Esophagus squamous epithelium (tissue), 5 donors: ENCODE results near the gene PRXL2C. TPM values are rescaled to one million over a fixed set of nuclear protein-coding genes. Genes with fewer than 3 reads are reported as not detected.

Experiments used
- DNase-seq: peaks from one replicate; lab custom pipeline; 2025; lab: John Stamatoyannopoulos, UW
- H3K27ac ChIP-seq, 4 donors: fragments of 200-600 bp; sonication (generic); one replicate each; pipeline ENCODE4 v1.5.1; 2016 to 2019; ENCODE audit warnings: mild to moderate bottlenecking in 1 of 4
- H3K27me3 ChIP-seq, 4 donors: fragments of 200-600 bp; sonication (generic); 1 replicate in 3 of 4; 2 replicates in 1 of 4; pipeline versions ENCODE4 v1.5.1 to v1.6.0; 2017 to 2021; ENCODE audit warnings: antibody characterized with exemption in 1 of 4
- H3K36me3 ChIP-seq, 3 donors: fragments of 200-600 bp; sonication (generic); one replicate each; pipeline ENCODE4 v1.5.1; 2016 to 2019
- H3K4me1 ChIP-seq, 3 donors: fragments of 200-600 bp; sonication (generic); one replicate each; pipeline ENCODE4 v1.5.1; 2017 to 2019
- H3K4me3 ChIP-seq, 4 donors: fragments of 200-600 bp; sonication (generic); 1 replicate in 3 of 4; 2 replicates in 1 of 4; pipeline ENCODE4 v1.5.1; 2016 to 2019; ENCODE audit warnings: mild to moderate bottlenecking in 2 of 4, moderate library complexity in 1 of 4
- H3K9me3 ChIP-seq, 3 donors: fragments of 200-600 bp; sonication (generic); one replicate each; pipeline ENCODE4 v1.5.1; 2016 to 2019
- POLR2A ChIP-seq, 4 donors: fragments of 450-650 bp; IDR thresholded peaks; one replicate each; pipeline ENCODE4 v1.6.1; 2017; ENCODE audit warnings: antibody characterized with exemption in 4 of 4, mild to moderate bottlenecking in 4 of 4, moderate library complexity in 3 of 4
- WGBS, 2 donors: methylation state at CpG; one replicate each; pipeline ENCODE4 v1.1.5; 2018; 5-methylcytosine and 5-hydroxymethylcytosine counted together
- intact Hi-C: fragments of 100-400 bp; cut with DNase I; formaldehyde crosslinking; loops from one replicate; pipeline ENCODE4 v1.15.0; 2022
- total RNA-seq, 4 donors: library from RNA; depleted of rRNA; stranded (reverse); fragments of >200 nt; gene quantifications; one replicate each; pipeline ENCODE4 v1.1.0, GENCODE V29; 2016
- TF ChIP-seq, protein P1 (sequence below), 6 experiments: fragments of 450-650 bp in 4 of 6; fragments of 200-600 bp in 2 of 6; sonication (generic) in 2 of 6; IDR thresholded peaks; one replicate each; pipeline ENCODE4 v1.5.1; 2016 to 2019; ENCODE audit warnings: antibody characterized with exemption in 6 of 6, mild to moderate bottlenecking in 4 of 6, moderate library complexity in 4 of 6
- donor health status: DM: yes; HTN: yes; CAD: no.

The PRXL2C gene
- total RNA-seq, 4 donors from 2014 or later = 0.95 to 12.2 (median 5.6) TPM

DNA sequence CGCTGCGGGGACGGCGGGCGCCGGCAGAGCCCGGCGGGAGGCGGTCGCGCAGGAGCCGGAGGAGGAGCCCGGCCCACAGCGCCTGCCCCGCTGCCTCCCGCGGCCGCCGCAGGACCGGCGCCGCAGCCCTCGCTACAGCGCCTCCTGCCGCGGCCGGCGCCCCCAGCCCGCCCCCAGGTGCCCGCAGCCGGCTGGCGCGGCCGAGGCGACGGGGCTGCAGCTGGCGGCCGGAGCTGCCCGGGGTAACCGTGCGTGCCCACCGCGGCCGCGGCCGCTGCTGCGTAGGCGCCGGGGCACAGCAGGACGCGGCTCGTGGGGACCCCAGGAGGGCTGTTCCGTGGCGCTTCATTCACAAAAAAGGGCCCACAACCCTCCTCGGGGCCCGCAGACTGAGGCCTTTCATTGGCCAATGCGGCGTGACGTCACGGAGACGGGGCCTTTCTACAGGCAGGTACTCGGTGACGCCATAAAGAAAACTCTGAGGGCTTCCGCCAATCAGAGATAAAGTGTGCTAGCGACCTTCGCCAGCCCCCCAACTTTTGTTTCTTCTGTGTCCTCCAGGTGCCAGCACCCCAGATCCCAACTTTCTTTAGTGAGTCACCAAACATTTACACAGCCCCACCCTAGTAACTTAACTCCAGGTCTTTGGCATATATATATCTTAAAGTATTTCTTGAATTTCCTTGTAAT is 35.5 kb downstream of the PRXL2C start, which contains the start of gene CDC14B:
Gene CDC14B, minus strand, starts transcription at position 353 of the 690 bp plus-strand sequence. CDS start 465 bp downstream, outside the sequence.
- intact Hi-C loops = no loop called here
- no peaks in the 10 kb centered on the region for H3K9me3 ChIP-seq
- DNase-seq = no peak
- peak within 1 kb of the TSS; percentile 54 to 89 (median 82) for H3K4me3 ChIP-seq
- H3K4me1 ChIP-seq = peaks cover 7 to 27% (median 8%) of the 10 kb centered on the region in 3 donors
- peak within 1 kb of the TSS; percentile 80 to 87 (median 84) for H3K27ac ChIP-seq
- H3K36me3 ChIP-seq = no peaks in the 10 kb centered on the region
- peak in 1 of 4 donors; percentile 35 for TF ChIP-seq POLR2A (IDR thresholded peaks at IDR 0.05)
- TF ChIP-seq, protein P1, sequence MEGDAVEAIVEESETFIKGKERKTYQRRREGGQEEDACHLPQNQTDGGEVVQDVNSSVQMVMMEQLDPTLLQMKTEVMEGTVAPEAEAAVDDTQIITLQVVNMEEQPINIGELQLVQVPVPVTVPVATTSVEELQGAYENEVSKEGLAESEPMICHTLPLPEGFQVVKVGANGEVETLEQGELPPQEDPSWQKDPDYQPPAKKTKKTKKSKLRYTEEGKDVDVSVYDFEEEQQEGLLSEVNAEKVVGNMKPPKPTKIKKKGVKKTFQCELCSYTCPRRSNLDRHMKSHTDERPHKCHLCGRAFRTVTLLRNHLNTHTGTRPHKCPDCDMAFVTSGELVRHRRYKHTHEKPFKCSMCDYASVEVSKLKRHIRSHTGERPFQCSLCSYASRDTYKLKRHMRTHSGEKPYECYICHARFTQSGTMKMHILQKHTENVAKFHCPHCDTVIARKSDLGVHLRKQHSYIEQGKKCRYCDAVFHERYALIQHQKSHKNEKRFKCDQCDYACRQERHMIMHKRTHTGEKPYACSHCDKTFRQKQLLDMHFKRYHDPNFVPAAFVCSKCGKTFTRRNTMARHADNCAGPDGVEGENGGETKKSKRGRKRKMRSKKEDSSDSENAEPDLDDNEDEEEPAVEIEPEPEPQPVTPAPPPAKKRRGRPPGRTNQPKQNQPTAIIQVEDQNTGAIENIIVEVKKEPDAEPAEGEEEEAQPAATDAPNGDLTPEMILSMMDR (IDR thresholded peaks at IDR 0.05) = peak in 3 of 6 experiments; percentile 12 to 27 (median 16)
- H3K27me3 ChIP-seq = peaks cover 0 to 11% (median 0%) of the 10 kb centered on the region in 4 donors
- WGBS, 2 donors = 5 to 15% methylated on average over 10 to 11 of the region's 66 CpGs

GRCh38 chr9:96619124-96619465 is 36.0 kb downstream of the PRXL2C start:
- TF ChIP-seq, protein P1 (IDR thresholded peaks at IDR 0.05) = no peak
- no peak for TF ChIP-seq POLR2A (IDR thresholded peaks at IDR 0.05)
- Histone ChIP-seq H3K4me3 (peak overlapping the region; percentile 54 to 89 (median 82)), H3K9me3 (no peaks in the 10 kb centered on the region), H3K36me3 (no peaks in the 10 kb centered on the region), H3K27ac (peak overlapping the region; percentile 80 to 87 (median 84)), H3K27me3 (peaks cover 0 to 11% (median 0%) of the 10 kb centered on the region in 4 donors), H3K4me1 (peaks cover 7 to 28% (median 8%) of the 10 kb centered on the region in 3 donors)
- WGBS, 2 donors = 0% methylated on average over 6 of the region's 54 CpGs; no CpG with 5 or more reads in 1 of the 2 donors
- intact Hi-C loops = no loop called here
- no peak for DNase-seq

DNA sequence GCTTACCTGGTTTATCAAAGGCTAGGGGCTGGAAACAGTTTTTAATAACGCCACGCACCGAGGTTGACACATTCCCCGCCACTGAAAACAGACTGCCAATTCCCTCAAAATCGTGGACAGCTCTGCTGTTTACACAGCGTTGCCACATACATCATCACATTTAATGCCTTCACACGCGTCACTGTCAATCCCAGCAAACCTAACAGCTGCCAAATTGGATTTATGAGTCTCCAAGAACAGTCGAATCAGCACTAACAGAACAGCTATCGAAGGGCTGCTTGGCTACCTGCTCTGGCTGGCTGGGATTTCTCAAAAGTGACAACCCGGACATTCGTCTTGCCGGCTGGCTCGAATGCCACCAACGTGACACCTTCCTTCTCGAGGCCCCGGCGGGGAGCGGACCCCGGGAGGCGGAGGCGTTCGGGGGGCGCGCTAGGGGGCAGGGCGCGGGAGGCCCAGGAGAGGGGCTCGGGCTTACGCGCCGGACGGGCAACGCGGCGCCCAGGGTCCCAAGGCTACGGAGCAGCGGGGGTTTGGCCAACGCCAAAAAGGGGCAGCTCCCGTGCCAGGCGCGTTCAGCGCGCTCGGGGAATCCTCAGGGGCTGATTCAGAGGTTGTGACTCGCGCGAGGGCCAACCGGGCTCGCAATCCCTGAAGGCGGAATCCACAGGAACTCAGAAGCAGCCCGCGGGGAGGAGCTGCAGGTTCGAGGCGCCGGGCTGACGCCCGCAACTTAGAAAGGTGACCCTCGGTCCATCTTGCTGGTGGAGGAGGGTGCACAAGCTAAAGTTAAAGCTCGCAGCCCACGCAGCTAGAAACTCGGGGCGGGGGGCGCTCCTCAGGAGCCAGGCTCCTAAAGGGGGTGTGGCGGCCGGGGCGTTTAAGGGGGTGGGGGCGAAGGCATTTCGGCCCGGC is 36.7 kb downstream of the PRXL2C start:
- peaks cover 0 to 11% (median 0%) of the 10 kb centered on the region in 4 donors for H3K27me3 ChIP-seq
- H3K4me1 ChIP-seq = peaks cover 7 to 29% (median 8%) of the 10 kb centered on the region in 3 donors
- peak overlapping the region; percentile 54 to 89 (median 82) for H3K4me3 ChIP-seq
- no peak for DNase-seq
- TF ChIP-seq POLR2A (IDR thresholded peaks at IDR 0.05) = peak in 1 of 4 donors; percentile 21
- TF ChIP-seq, protein P1 (IDR thresholded peaks at IDR 0.05) = no peak
- H3K27ac ChIP-seq = peak overlapping the region; percentile 80 to 87 (median 84)
- 9 to 41% methylated on average over 11 to 31 of the region's 69 CpGs for WGBS, 2 donors
- H3K9me3 ChIP-seq = no peaks in the 10 kb centered on the region
- intact Hi-C loops = no loop called here
- no peaks in the 10 kb centered on the region for H3K36me3 ChIP-seq

DNA sequence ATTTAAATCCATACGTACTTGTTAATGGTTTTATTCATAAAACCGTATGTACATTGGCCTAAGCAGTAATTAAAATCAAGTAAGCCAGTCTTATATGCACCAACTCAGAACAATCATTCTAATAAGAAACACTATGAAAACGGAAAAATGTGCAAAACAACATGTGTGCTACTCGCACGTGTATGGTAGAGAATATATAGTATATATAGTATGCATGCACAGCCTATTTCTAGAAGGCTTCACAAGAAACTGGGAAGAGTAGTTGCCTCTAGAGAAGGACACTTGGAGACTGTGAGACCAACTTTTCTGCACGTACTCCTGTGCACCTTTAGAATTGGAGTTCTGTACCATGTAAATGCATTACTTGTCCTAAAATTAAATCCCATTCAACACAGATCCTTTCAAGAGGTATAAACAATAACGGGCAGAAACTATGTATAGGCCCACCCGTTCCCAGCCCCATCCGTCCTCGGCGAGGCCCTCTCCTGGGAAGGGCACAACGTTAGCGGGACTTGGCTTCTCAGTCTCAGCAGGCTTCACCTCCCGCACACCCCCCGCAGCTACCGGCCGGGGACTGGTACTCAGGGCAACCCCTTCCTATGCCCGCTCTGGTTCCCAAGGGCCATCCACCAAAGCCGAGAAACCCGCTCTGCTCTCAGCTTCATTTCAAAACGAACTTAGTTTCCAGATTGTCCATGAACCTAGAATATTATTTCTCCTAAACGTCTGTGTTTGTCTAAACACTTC is 37.5 kb downstream of the PRXL2C start:
- no peak for DNase-seq
- Histone ChIP-seq H3K27me3 (peaks cover 0 to 4% (median 0%) of the 10 kb centered on the region in 4 donors), H3K4me1 (peaks cover 10 to 38% (median 13%) of the 10 kb centered on the region in 3 donors), H3K4me3 (peak overlapping the region in 2 of 4 donors; percentile 54 to 89), H3K27ac (peak overlapping the region; percentile 80 to 87 (median 84)), H3K36me3 (no peaks in the 10 kb centered on the region), H3K9me3 (no peaks in the 10 kb centered on the region)
- TF ChIP-seq, protein P1 (IDR thresholded peaks at IDR 0.05) = no peak
- TF ChIP-seq POLR2A (IDR thresholded peaks at IDR 0.05) = no peak
- WGBS, 2 donors = 70 to 81% methylated on average over 21 to 22 of the region's 22 CpGs
- intact Hi-C loops = no loop called here
